Gastroesophageal sphincter (tissue), 3 donors: Measurements from ENCODE around the gene DHRS7.

ENCODE experiments used
- EP300 ChIP-seq: sonication (generic); formaldehyde crosslinking; IDR thresholded peaks from one replicate; pipeline ENCODE4 v1.6.1; 2017; ENCODE audit warnings: antibody characterized with exemption, mild to moderate bottlenecking
- POLR2A ChIP-seq, 2 donors: fragments of 450-650 bp; IDR thresholded peaks; one replicate each; pipeline ENCODE4 v1.6.1; 2017; ENCODE audit warnings: antibody characterized with exemption in 2 of 2, mild to moderate bottlenecking in 2 of 2, moderate library complexity in 1 of 2
- POLR2AphosphoS5 ChIP-seq: sonication (generic); formaldehyde crosslinking; IDR thresholded peaks from one replicate; pipeline ENCODE4 v1.6.1; 2017; ENCODE audit warnings: antibody characterized with exemption
- TF ChIP-seq, protein P1 (sequence below), 4 experiments: fragments of 200-600 bp in 2 of 4; fragments of 450-650 bp in 2 of 4; sonication (generic) in 1 of 4; IDR thresholded peaks; one replicate each; pipeline ENCODE4 v1.5.1; 2017 to 2019; ENCODE audit warnings: antibody characterized with exemption in 4 of 4, mild to moderate bottlenecking in 2 of 4, moderate library complexity in 2 of 4

- TF ChIP-seq, protein P1, sequence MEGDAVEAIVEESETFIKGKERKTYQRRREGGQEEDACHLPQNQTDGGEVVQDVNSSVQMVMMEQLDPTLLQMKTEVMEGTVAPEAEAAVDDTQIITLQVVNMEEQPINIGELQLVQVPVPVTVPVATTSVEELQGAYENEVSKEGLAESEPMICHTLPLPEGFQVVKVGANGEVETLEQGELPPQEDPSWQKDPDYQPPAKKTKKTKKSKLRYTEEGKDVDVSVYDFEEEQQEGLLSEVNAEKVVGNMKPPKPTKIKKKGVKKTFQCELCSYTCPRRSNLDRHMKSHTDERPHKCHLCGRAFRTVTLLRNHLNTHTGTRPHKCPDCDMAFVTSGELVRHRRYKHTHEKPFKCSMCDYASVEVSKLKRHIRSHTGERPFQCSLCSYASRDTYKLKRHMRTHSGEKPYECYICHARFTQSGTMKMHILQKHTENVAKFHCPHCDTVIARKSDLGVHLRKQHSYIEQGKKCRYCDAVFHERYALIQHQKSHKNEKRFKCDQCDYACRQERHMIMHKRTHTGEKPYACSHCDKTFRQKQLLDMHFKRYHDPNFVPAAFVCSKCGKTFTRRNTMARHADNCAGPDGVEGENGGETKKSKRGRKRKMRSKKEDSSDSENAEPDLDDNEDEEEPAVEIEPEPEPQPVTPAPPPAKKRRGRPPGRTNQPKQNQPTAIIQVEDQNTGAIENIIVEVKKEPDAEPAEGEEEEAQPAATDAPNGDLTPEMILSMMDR (IDR thresholded peaks at IDR 0.05): no peak
- TF ChIP-seq POLR2AphosphoS5 (no peak), POLR2A (IDR thresholded peaks at IDR 0.05) (no peak), EP300 (no peak)
Observed at GRCh38 chr14:60134702-60135101, 30.5 kb downstream of the DHRS7 start.
